HG02870 (cell line): ENCODE results near the gene ELOVL6.
"Not testable (repeated sequence)": the region's sequence is repeated elsewhere in the genome, so short reads cannot be mapped to it uniquely, and the experiment has no call there.

ENCODE experiments used
- ATAC-seq: cut with Tn5 transposase; IDR thresholded peaks from one replicate; pipeline ENCODE4 v1.9.1; 2021; ENCODE audit warnings: mild to moderate bottlenecking, moderate library complexity; ENCODE audit not compliant: unreplicated experiment

The ELOVL6 gene

GRCh38 chr4:110163327-110164069 is 34.9 kb downstream of the ELOVL6 start:
- no peak for ATAC-seq

- ATAC-seq, result no peak
Measured at GRCh38 chr4:110160618-110161017, 37.8 kb downstream of the ELOVL6 start.

- ATAC-seq, result no peak
Measured at GRCh38 chr4:110159541-110159940, 38.9 kb downstream of the ELOVL6 start.

- ATAC-seq, result no peak
Measured at GRCh38 chr4:110157580-110157979, 40.8 kb downstream of the ELOVL6 start.

- not testable (repeated sequence) for ATAC-seq
Measured at GRCh38 chr4:110157166-110157565, 41.2 kb downstream of the ELOVL6 start.

GRCh38 chr4:110156442-110156841 is 42.0 kb downstream of the ELOVL6 start:
- ATAC-seq, result no peak

- no peak for ATAC-seq
Measured at GRCh38 chr4:110155654-110156053, 42.8 kb downstream of the ELOVL6 start.

GRCh38 chr4:110154582-110154981 is 43.8 kb downstream of the ELOVL6 start:
- no peak for ATAC-seq

- ATAC-seq, result no peak
Measured at GRCh38 chr4:110152386-110152785, 46.0 kb downstream of the ELOVL6 start.

- ATAC-seq, result no peak
Measured at GRCh38 chr4:110149089-110149488, 49.3 kb downstream of the ELOVL6 start.

GRCh38 chr4:110142461-110142860 is 56.0 kb downstream of the ELOVL6 start:
- no peak for ATAC-seq

- no peak for ATAC-seq
Measured at GRCh38 chr4:110139815-110140214, 58.6 kb downstream of the ELOVL6 start.

GRCh38 chr4:110139111-110139510 is 59.3 kb downstream of the ELOVL6 start:
- ATAC-seq, result no peak

GRCh38 chr4:110138551-110138950 is 59.9 kb downstream of the ELOVL6 start:
- no peak for ATAC-seq

- no peak for ATAC-seq
Measured at GRCh38 chr4:110137829-110138228, 60.6 kb downstream of the ELOVL6 start.

GRCh38 chr4:110135523-110135922 is 62.9 kb downstream of the ELOVL6 start:
- ATAC-seq, result no peak

- no peak for ATAC-seq
Measured at GRCh38 chr4:110135076-110135475, 63.3 kb downstream of the ELOVL6 start.

GRCh38 chr4:110134269-110134869 is 64.0 kb downstream of the ELOVL6 start:
- no peak for ATAC-seq

GRCh38 chr4:110132816-110133719 is 65.3 kb downstream of the ELOVL6 start:
- no peak for ATAC-seq

- ATAC-seq, result no peak
Measured at GRCh38 chr4:110131916-110132315, 66.5 kb downstream of the ELOVL6 start.

- ATAC-seq, result no peak
Measured at GRCh38 chr4:110130576-110131358, 67.6 kb downstream of the ELOVL6 start.
